Measurements from ENCODE around the gene MRPS7. TPM values are rescaled to one million over a fixed set of nuclear protein-coding genes. Genes with fewer than 3 reads are reported as not detected.

MRPS7 gene
- total RNA-seq, 1 experiment from 2014 or later: 54.8 TPM

DNA sequence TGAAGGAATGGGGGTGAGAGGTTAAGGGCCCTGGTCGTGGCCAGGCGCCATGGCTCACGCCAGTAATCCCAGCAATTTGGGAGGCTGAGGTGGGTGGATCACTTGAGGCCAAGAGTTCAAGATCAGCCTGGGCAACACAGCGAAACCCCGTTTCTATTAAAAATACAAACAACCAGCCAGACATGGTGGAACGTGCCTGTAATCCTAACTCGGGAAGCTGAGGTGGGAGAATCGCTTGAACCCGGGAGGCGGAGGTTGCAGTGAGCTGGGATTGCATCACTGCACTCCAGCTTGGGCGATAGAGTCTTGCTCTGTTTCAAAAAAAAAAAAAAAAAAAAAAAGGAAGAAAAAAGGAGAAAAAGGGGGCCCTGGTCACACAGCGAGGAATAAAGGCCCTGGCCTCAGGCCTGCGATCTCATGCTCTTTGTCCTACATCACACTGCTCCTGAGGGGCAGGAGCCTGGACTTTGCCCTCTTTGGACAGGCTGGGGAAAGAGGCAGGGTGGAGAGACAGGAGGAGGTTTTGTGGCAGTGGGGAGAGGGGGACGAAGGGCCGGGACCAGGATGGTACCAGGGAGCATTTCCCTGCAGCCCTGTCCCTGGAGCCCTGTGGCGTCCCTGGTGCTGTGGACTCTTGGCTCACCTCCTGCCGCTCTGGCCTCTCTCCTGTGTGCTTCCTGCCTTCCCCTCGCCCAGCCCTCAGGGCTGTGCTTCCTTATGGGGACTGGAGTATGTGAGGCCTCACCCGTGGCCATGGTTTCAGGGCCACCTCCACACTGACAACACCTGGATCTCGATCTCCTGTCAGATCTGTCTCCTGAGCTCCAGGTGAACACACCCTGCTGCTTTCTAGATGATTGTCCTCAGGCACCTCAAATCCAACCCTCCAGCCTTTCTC is 47.3 kb downstream of the MRPS7 start:
- DNase-seq (ENCODE audit: low read depth): no peak

DNA sequence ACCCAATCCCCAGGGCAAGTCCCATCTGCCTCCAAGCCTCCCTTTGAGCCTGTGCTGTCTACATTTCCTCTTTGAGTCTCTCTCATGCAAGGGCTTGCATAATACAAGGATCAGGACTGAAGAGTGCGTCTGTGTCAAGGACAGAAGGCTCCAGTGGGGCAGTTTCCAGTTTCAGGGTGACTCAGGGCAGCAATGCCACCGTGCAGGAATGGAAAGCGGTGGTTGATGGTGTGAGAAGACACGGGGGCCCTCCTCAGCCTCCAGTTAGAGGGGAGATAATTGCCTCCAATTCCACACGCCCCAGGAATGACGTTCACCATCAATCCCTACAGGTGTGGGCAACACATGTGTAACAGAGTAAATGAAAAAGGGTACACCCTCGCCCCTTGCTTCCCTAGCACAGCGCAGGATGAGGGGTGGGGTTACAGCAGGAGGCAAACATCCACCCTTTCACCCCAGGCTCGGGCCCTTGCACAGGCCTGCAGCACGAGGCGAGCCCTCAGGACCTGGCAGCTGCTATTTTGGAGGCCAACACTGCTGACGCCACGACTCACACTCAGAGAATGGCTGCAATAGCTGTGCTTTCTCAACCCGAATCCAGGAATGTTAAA is 52.4 kb downstream of the MRPS7 start:
- no peak for DNase-seq (ENCODE audit: low read depth)

DNA sequence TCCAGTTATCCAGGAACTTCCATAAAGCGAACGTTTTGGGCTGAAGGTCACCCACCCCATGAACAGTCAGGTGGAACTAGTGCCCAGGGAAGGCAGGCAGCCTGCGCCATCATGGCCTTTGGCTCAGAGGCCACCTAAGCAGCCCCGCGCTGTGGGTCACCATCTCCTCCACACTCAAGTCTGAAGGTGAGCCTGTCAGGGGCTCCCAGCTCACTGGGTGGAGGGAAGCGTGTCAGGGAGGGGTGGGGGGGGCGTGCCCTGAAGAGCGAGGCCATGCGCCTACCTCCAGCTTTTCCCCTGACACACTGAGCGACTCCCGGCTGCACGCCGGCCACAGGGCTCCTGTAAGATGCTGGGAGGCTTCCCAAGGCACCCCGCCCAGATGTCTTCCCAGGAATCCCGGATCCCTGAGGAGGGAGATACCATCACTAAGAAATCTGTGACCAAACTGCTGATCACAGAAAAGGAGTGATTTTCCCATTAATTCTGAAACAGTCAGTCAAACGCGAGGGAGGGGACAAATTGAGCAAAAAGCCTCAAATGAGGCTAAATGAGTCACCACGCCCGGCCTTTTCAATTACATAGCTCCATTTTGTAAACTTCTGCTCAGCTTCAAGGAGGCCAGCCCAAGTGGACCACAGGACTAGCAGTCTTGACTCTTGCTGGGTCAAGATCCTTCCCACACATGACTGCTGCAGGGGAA is 54.0 kb downstream of the MRPS7 start:
- peak; percentile 61 for DNase-seq (ENCODE audit: low read depth)

Other genes starting within 250 kb of the MRPS7 start
- gene MRPL58, start 249.2 kb upstream of the MRPS7 start, total RNA-seq (2014; rRNA removed; shearing (Covaris generic)): 48.8 and 69.0 TPM in 2 replicates
- 369 and 413 TPM in 2 replicates for gene ATP5PD, start 214.9 kb upstream of the MRPS7 start, total RNA-seq (2014; rRNA removed; shearing (Covaris generic))
- gene KCTD2, start 214.7 kb upstream of the MRPS7 start, total RNA-seq (2014; rRNA removed; shearing (Covaris generic)): 11.8 and 13.5 TPM in 2 replicates
- 6.6 and 8.8 TPM in 2 replicates for gene SLC16A5, start 173.9 kb upstream of the MRPS7 start, total RNA-seq (2014; rRNA removed; shearing (Covaris generic))
- 3.7 and 4.3 TPM in 2 replicates for gene ARMC7, start 151.9 kb upstream of the MRPS7 start, total RNA-seq (2014; rRNA removed; shearing (Covaris generic))
- gene NT5C, start 130.1 kb upstream of the MRPS7 start, total RNA-seq (2014; rRNA removed; shearing (Covaris generic)): 78.1 and 78.9 TPM in 2 replicates
- 281 and 336 TPM in 2 replicates for gene JPT1, start 107.4 kb upstream of the MRPS7 start, total RNA-seq (2014; rRNA removed; shearing (Covaris generic))
- gene SUMO2, start 78.9 kb upstream of the MRPS7 start, total RNA-seq (2014; rRNA removed; shearing (Covaris generic)): 128 and 141 TPM in 2 replicates
- 58.0 and 62.7 TPM in 2 replicates for gene NUP85, start 56.2 kb upstream of the MRPS7 start, total RNA-seq (2014; rRNA removed; shearing (Covaris generic))
- gene GGA3, start 273 bp upstream of the MRPS7 start, total RNA-seq (2014; rRNA removed; shearing (Covaris generic)): 6.4 and 8.4 TPM in 2 replicates
- gene MIF4GD, start 9.4 kb downstream of the MRPS7 start, total RNA-seq (2014; rRNA removed; shearing (Covaris generic)): 7.4 and 9.3 TPM in 2 replicates
- 7.3 and 7.9 TPM in 2 replicates for gene SLC25A19, start 27.6 kb downstream of the MRPS7 start, total RNA-seq (2014; rRNA removed; shearing (Covaris generic))
- 75.1 and 82.3 TPM in 2 replicates for gene GRB2, start 143.8 kb downstream of the MRPS7 start, total RNA-seq (2014; rRNA removed; shearing (Covaris generic))
- 12.1 and 15.4 TPM in 2 replicates for gene TMEM94, start 194.8 kb downstream of the MRPS7 start, total RNA-seq (2014; rRNA removed; shearing (Covaris generic))

Measured in RPMI7951 (cell line).